GM19438 (cell line): ENCODE results near the gene OMD.
"Not testable (repeated sequence)": the region's sequence is repeated elsewhere in the genome, so short reads cannot be mapped to it uniquely, and the experiment has no call there.

ENCODE experiments used
- ATAC-seq: cut with Tn5 transposase; IDR thresholded peaks from one replicate; pipeline ENCODE4 v1.9.1; 2021; ENCODE audit warnings: low read depth; ENCODE audit not compliant: unreplicated experiment

Gene OMD

GRCh38 chr9:92422611-92423338, 1.5 kb downstream of the OMD start:
- ATAC-seq, result no peak

- ATAC-seq, result no peak
These were observed 9.7 kb downstream of the OMD start for GRCh38 chr9:92414566-92414965.

GRCh38 chr9:92411157-92411556, 13.1 kb downstream of the OMD start:
- not testable (repeated sequence) for ATAC-seq

GRCh38 chr9:92408747-92409478, 15.4 kb downstream of the OMD start:
- no peak for ATAC-seq

- ATAC-seq, result no peak
These were observed 16.5 kb downstream of the OMD start for GRCh38 chr9:92407818-92408217.

GRCh38 chr9:92406477-92406876, 17.8 kb downstream of the OMD start:
- no peak for ATAC-seq

GRCh38 chr9:92405818-92406217, 18.5 kb downstream of the OMD start:
- no peak for ATAC-seq

DNA sequence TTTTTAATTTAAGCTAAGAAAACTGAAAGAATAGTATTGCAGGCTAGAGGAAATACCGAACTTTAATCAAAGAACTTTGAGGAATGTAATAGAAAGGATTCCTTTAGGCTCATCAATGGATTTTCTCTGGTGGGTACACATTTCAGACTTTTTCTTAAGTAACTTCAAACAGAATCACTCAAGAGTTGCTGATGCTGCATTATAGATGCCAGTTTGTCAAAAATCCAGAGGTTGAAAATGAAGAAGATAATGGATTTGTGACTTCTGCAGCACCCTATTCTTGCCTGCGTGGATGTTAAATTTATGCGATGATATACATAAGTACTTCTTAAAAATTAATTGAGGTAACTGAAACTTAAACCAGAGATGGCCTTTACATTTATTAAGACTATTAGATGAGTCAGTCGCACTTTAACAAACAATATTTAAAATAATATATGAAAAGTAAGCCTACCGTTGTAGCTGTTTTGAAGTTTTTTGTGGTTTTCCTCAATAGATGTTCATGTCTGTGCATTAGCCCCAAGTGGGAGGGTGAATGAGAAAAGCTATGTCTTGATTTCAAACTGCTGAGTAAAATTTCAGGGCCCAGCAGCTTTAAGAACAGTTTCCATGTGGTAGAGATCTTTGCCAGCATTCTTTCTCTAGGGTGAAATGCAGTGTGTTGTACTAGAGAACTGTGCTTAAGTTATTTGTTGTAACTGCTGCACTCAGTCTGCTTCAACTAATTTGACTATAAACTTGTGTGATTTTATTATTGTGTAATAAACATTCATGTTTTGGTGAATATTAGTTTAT, 20.0 kb downstream of the OMD start, which contains the start of gene OGN:
TSS of gene OGN (minus strand) at position 537 of the 795 bp plus-strand sequence. CDS start 1,171 bp downstream, outside the sequence.
- ATAC-seq, result no peak

DNA sequence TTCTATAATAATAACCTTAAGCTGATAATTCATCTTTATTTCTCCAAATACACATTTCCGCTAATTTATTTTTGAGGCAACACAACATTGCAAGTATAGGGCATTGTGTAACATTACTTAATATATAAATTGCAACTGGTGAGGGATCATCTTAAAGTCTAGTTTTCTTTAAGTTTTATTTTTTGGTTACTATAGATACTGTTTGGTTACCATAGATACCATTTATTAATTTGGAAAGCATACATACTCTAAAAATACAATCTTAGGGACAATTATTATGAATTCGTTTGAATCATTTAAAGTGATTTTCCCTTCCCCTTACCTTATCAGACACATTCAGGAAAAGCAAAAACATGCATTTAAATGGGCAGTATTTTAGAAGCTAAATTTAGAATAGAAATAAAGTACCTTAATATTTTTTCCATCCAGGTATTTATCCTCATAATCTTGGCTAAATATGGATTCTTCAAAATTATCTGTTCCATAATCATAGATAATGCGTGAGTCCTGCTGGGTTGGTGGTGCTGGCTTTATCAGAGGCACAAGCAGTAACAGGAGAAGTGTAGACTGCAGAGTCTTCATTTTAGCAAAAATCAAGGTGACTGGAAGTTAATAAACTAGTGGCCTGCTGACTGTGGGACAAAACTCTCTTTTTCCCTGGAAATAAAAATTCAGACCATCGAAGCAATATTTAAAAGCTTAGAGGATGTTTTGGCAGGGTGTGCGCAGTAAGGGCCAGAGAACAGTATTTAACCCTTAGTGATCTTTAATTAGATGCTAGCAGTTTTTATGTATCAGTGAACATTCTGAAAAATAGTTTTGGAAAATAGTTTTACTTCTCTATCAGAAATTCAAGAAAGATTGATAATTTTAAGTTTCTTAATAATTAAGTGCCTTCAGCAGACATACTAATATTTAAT, 21.2 kb downstream of the OMD start:
- ATAC-seq, result no peak

DNA sequence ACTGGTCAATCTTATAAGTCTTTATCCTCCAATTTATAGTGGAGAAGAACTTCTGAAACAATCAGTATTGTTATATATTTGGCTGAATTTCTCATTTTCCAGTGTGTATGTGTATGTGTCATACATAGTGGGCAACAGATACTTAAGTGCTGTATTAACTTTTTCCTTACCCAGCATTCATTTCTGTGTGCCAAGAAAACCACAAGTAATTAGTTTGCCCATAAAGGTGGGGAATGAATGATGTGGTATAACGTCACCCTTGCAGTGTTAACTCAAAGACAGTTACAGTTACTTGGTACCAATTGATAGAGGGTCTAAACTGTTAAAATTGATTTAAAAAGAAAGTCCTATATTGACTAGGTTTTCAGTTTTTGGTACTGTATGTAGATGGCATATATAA, 21.9 kb downstream of the OMD start:
- no peak for ATAC-seq

DNA sequence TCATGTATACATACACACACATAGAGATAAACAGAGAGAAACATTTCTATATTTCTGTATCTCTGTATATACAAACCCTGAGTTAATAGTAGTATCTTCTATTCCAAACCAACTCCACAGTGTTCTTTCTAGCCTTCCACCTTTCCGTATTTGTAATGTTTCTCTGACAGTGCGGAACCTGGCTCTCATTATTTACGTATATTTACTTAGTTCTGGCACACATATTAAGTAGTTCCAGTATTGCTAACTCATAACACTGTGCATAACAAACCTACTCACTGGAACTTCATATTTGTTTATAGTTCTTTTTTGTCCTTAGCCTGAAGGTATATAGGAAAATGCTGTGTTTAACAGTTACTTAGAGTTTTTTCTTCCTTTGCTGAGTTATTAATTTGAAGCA, 26.4 kb downstream of the OMD start:
- no peak for ATAC-seq

DNA sequence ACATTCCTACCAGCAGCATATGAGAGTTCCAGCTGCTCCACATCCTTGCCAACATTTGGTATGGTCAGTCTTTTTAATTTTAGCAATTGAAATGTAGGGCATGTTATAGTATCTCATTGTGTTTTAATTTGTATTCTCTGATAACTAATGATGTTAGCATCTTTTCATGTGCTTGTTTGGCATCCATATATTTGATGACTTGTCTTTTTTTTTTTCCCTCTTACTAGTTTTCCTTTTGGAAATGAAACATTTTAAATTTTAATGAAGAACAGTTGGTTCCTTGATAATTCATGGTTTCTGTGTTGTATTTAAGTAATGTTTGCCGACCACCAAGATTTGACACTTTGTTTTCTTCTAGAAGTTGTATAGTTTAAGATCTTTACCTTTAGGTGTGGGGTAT, 28.7 kb downstream of the OMD start:
- ATAC-seq, result no peak

GRCh38 chr9:92393686-92394085, 30.6 kb downstream of the OMD start:
- no peak for ATAC-seq

DNA sequence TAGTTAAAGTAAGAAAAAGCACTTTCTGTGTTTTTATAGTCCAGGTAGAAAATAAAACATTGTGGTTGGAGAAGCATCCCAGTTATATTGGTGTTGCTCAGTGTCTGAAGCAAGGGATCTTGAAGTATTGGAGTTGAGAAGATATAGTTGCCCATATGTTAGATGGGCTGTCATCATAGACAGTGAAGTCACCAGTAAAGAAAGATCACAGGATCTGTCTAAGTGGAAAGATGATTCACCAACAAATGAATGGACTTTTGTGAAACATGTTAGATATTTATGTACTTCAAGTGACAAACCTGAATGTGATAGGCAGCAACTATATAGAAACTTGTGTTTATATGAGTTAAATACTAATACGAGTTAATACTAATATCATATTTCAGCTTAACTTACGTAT, 31.6 kb downstream of the OMD start:
- ATAC-seq, result no peak

DNA sequence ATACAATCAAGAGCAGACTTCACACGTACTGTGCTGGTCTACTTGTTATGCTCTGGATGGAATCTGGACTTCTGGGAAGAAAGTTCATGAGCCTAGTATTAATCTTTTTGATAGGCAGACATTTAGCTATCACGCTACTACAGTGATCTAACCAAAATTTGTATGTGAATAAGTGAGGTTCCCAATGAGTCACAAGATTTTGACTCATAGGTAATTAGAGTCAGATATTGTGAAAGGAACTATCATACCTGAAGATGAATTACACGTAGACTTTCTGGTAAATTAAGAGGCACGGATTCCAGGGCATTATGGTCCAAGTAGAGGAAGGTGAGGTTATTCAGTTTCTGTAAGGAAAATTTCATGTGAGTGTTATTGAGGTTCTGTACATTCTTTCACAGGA, 38.3 kb downstream of the OMD start:
- no peak for ATAC-seq

DNA sequence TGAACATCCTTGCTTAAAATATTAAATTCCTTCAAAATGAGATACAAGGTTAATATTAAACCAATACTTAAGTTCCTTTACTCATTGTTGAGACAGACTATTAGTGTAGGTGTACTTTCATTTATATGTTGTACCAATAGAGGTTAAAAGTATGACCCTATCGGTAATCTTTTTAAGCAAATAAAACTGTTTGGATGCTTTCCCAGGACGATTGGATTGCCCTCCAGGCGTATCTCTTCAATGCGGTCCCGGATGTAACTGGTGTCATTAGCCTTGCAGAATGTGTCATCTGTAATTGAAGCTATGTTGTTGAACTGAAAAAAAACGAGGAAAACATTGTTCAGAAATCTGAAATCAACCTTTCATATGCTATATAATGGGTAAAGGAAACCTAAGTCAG, 38.8 kb downstream of the OMD start:
- ATAC-seq, result no peak

GRCh38 chr9:92385001-92385400, 39.3 kb downstream of the OMD start:
- ATAC-seq, result no peak

GRCh38 chr9:92384375-92384774, 39.9 kb downstream of the OMD start:
- no peak for ATAC-seq

DNA sequence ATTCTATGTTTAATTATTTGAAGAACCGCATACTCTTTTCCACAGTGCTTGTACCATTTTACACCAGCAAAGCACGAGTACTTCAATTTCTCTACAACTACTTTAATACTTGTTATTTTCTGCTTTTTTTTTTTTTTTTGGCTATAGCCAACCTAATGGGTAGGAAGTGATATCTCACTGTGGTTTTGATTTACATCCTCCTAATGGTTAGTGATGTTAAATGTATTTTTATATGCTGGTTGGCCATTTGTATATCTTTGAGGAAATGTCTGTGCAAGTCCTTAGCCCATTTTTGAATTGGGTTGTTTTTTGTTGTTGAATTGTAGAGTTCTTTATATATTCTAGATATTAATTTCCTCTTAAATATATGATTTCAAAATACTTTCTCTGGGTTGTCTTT, 42.5 kb downstream of the OMD start:
- no peak for ATAC-seq

GRCh38 chr9:92380603-92381002, 43.7 kb downstream of the OMD start:
- ATAC-seq, result no peak
